K562 (cell line): ENCODE measurements around the gene COX7A1. TPM values are rescaled to one million over a fixed set of nuclear protein-coding genes. Genes with fewer than 3 reads are reported as not detected.

Source experiments
- DIDO1 ChIP-seq: fragments of 450-650 bp; IDR thresholded peaks from 2 replicates; pipeline ENCODE4 v1.6.1; 2016; ENCODE audit warnings: low read depth, missing biosample characterization, missing genetic modification characterization
- ESRRA ChIP-seq: fragments of 450-650 bp; IDR thresholded peaks from 2 replicates; pipeline ENCODE4 v1.6.1; 2014; ENCODE audit warnings: low read depth, mild to moderate bottlenecking, moderate library complexity, borderline replicate concordance
- ILF3 ChIP-seq: fragments of 450-650 bp; IDR thresholded peaks from 2 replicates; pipeline ENCODE4 v1.6.1; 2018; ENCODE audit warnings: antibody characterized with exemption, mild to moderate bottlenecking, moderate library complexity, borderline replicate concordance
- NR2C2 ChIP-seq, 2 experiments: fragments of 200-800 bp in 1 of 2; sonication (Bioruptor generic) in 1 of 2; sonication (generic) in 1 of 2; formaldehyde crosslinking in 1 of 2; IDR thresholded peaks; 2 replicates each; pipeline versions ENCODE4 v1.6.1 to v1.8.0; 2016 to 2022; ENCODE audit warnings: mild to moderate bottlenecking in 1 of 2, missing compliant biosample characterization in 1 of 2, missing genetic modification characterization in 1 of 2, missing genetic modification reagents in 1 of 2
- PHB ChIP-seq: fragments of 250-450 bp; sonication (Bioruptor Pico); IDR thresholded peaks from 2 replicates; pipeline ENCODE4 v1.5.0; 2021
- PPARD ChIP-seq: fragments of 250-450 bp; sonication (Bioruptor Pico); IDR thresholded peaks from 2 replicates; pipeline ENCODE4 v1.8.0; 2022; ENCODE audit warnings: inconsistent platforms, mild to moderate bottlenecking, moderate library complexity
- RBM39 ChIP-seq: fragments of 200-400 bp; formaldehyde crosslinking; optimal IDR thresholded peaks from 2 replicates; pipeline ENCODE3; 2018; ENCODE audit warnings: low read depth, low read length
- SIN3B ChIP-seq: fragments of 450-650 bp; IDR thresholded peaks from 2 replicates; pipeline ENCODE4 v1.6.1; 2017; ENCODE audit warnings: low read depth, mild to moderate bottlenecking, moderate library complexity
- TAF7 ChIP-seq: fragments of 450-650 bp; IDR thresholded peaks from 2 replicates; pipeline ENCODE4 v1.6.1; 2016; ENCODE audit warnings: missing genetic modification characterization, missing compliant biosample characterization
- YY1 ChIP-seq, 3 experiments: IDR thresholded peaks; 2 replicates each; pipeline ENCODE4 v1.6.1; 2011; ENCODE audit warnings: low read length in 2 of 3, mild to moderate bottlenecking in 2 of 3, moderate library complexity in 2 of 3, borderline replicate concordance in 1 of 3, control low read depth in 1 of 3, low read depth in 1 of 3; ENCODE audit not compliant: insufficient read depth in 3 of 3, insufficient replicate concordance in 2 of 3, control insufficient read depth in 1 of 3, insufficient read length in 1 of 3; ENCODE audit errors: extremely low read depth in 1 of 3
- ZBTB17 ChIP-seq: fragments of 450-650 bp; formaldehyde crosslinking; IDR thresholded peaks from 2 replicates; pipeline ENCODE4 v1.4.0; 2020; ENCODE audit warnings: mild to moderate bottlenecking
- ZKSCAN8 ChIP-seq: fragments of 200-800 bp; sonication (Bioruptor generic); IDR thresholded peaks from 2 replicates; pipeline ENCODE4 v1.6.1; 2016; ENCODE audit warnings: missing genetic modification characterization, missing compliant biosample characterization
- ZNF175 ChIP-seq: fragments of 200-800 bp; sonication (Bioruptor generic); IDR thresholded peaks from 2 replicates; pipeline ENCODE4 v1.6.1; 2016; ENCODE audit warnings: low read depth, mild to moderate bottlenecking, missing genetic modification characterization, missing compliant biosample characterization
- ZNF589 ChIP-seq: fragments of 200-800 bp; sonication (Bioruptor generic); IDR thresholded peaks from 2 replicates; pipeline ENCODE4 v1.6.1; 2016; ENCODE audit warnings: low read depth, missing genetic modification characterization, missing compliant biosample characterization
- polyA plus RNA-seq, 8 experiments: library from polyadenylated mRNA; depleted of rRNA in 4 of 8; stranded (reverse) in 5 of 8; unstranded in 3 of 8; fragments of >200 nt; fragmentation: Nextera tagmentation in 2 of 8; fragmentation: Illumina TruSeq in 1 of 8; extraction: Ambion mirVana in 2 of 8; extraction: Trizol in 1 of 8; gene quantifications; 2 replicates each; pipeline versions ENCODE4 v1.2.1 to v1.2.3, GENCODE V29; 2011 to 2014; ENCODE audit warnings: inconsistent platforms in 1 of 8, missing spikeins in 1 of 8
- total RNA-seq, 7 experiments: library from RNA; depleted of rRNA in 6 of 7; stranded (reverse); fragments of >200 nt in 6 of 7; fragmentation: Illumina TruSeq in 2 of 7; extraction: Trizol in 2 of 7; gene quantifications; 2 replicates each; pipeline versions ENCODE4 v1.2.1 to v1.2.3, GENCODE V29; 2011 to 2021; ENCODE audit warnings: low replicate concordance in 1 of 7
- TF ChIP-seq, protein P1 (sequence below): fragments of 450-650 bp; formaldehyde crosslinking; IDR thresholded peaks from 2 replicates; pipeline ENCODE4 v1.4.0; 2022; ENCODE audit warnings: missing genetic modification characterization
- TF ChIP-seq, protein P2 (sequence below), 2 experiments: fragments of 450-650 bp in 1 of 2; sonication (generic) in 1 of 2; formaldehyde crosslinking in 1 of 2; IDR thresholded peaks; 2 replicates each; pipeline versions ENCODE4 v1.7.1 to v1.9.0; 2016 to 2022; ENCODE audit warnings: inconsistent platforms in 1 of 2, mild to moderate bottlenecking in 1 of 2, missing genetic modification reagents in 1 of 2

COX7A1 gene
- total and polyA plus RNA-seq, 9 of the 15 experiments (the other 6 are each of a cell fraction or from before 2014, with no cell fraction given), result 0.08 TPM; not detected in 8

- TF ChIP-seq, protein P1, sequence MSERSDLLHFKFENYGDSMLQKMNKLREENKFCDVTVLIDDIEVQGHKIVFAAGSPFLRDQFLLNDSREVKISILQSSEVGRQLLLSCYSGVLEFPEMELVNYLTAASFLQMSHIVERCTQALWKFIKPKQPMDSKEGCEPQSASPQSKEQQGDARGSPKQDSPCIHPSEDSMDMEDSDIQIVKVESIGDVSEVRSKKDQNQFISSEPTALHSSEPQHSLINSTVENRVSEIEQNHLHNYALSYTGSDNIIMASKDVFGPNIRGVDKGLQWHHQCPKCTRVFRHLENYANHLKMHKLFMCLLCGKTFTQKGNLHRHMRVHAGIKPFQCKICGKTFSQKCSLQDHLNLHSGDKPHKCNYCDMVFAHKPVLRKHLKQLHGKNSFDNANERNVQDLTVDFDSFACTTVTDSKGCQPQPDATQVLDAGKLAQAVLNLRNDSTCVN (CRISPR knock-in tag), result no peak
- peak in 2 of 3 experiments; percentile 66 to 80 for TF ChIP-seq YY1 (IDR thresholded peaks at IDR 0.05; ENCODE audit: borderline replicate concordance in 1 of 3, control insufficient read depth in 1 of 3, extremely low read depth in 1 of 3, insufficient read depth in 3 of 3, insufficient read length in 1 of 3, insufficient replicate concordance in 2 of 3, low read depth in 1 of 3, low read length in 2 of 3)
- TF ChIP-seq TAF7 (tag), result no peak
- no peak for TF ChIP-seq RBM39
- TF ChIP-seq NR2C2 (CRISPR knock-in tag; IDR thresholded peaks at IDR 0.05), result peak; percentile 63; the same call in 1 of the 2 replicates
- TF ChIP-seq NR2C2 (tag; IDR thresholded peaks at IDR 0.05), result peak; percentile 74
- TF ChIP-seq PPARD (CRISPR knock-in tag), result no peak
- no peak for TF ChIP-seq ZKSCAN8
- TF ChIP-seq PHB (CRISPR knock-in tag), result 0 out of 2 replicates have a peak, but pooled peaks have one; percentile 31
- TF ChIP-seq, protein P2, sequence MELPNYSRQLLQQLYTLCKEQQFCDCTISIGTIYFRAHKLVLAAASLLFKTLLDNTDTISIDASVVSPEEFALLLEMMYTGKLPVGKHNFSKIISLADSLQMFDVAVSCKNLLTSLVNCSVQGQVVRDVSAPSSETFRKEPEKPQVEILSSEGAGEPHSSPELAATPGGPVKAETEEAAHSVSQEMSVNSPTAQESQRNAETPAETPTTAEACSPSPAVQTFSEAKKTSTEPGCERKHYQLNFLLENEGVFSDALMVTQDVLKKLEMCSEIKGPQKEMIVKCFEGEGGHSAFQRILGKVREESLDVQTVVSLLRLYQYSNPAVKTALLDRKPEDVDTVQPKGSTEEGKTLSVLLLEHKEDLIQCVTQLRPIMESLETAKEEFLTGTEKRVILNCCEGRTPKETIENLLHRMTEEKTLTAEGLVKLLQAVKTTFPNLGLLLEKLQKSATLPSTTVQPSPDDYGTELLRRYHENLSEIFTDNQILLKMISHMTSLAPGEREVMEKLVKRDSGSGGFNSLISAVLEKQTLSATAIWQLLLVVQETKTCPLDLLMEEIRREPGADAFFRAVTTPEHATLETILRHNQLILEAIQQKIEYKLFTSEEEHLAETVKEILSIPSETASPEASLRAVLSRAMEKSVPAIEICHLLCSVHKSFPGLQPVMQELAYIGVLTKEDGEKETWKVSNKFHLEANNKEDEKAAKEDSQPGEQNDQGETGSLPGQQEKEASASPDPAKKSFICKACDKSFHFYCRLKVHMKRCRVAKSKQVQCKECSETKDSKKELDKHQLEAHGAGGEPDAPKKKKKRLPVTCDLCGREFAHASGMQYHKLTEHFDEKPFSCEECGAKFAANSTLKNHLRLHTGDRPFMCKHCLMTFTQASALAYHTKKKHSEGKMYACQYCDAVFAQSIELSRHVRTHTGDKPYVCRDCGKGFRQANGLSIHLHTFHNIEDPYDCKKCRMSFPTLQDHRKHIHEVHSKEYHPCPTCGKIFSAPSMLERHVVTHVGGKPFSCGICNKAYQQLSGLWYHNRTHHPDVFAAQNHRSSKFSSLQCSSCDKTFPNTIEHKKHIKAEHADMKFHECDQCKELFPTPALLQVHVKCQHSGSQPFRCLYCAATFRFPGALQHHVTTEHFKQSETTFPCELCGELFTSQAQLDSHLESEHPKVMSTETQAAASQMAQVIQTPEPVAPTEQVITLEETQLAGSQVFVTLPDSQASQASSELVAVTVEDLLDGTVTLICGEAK (IDR thresholded peaks at IDR 0.05), result no peak
- TF ChIP-seq, protein P2 (CRISPR knock-in tag; IDR thresholded peaks at IDR 0.05), result no peak
- TF ChIP-seq ILF3, result no peak
- TF ChIP-seq ESRRA, result peak; percentile 74; the same call in 1 of the 2 replicates
- peak; percentile 57; the same call in 1 of the 2 replicates for TF ChIP-seq SIN3B
- TF ChIP-seq DIDO1, result no peak
- peak; percentile 85 for TF ChIP-seq ZNF589 (CRISPR knock-in tag)
- TF ChIP-seq ZNF175 (CRISPR knock-in tag), result peak; percentile 7; the same call in 1 of the 2 replicates
- peak; percentile 18; the same call in 1 of the 2 replicates for TF ChIP-seq ZBTB17
These were observed 37.4 kb downstream of the COX7A1 start, which contains the start of gene POLR2I (continued) for GRCh38 chr19:36114721-36115452.
